ENCODE data around the gene CRTAC1. TPM values are rescaled to one million over a fixed set of nuclear protein-coding genes. Genes with fewer than 3 reads are reported as not detected.

CRTAC1 gene
- total RNA-seq, 4 donors from 2014 or later: 1.2 to 5.7 (median 1.7) TPM

GRCh38 chr10:97820096-97820704, 210.2 kb downstream of the CRTAC1 start:
- no peaks in the 10 kb centered on the region for H3K4me1 ChIP-seq
- no peaks in the 10 kb centered on the region for H3K36me3 ChIP-seq
- 71 to 82% methylated on average over 8 of the region's 8 CpGs for WGBS, 2 donors (ENCODE audit: low coverage in 1 of 2)
- no peak for ATAC-seq
- no peak for TF ChIP-seq POLR2AphosphoS5 (IDR thresholded peaks at IDR 0.05)
- no peak for TF ChIP-seq POLR2A (IDR thresholded peaks at IDR 0.05)
- TF ChIP-seq EP300 (IDR thresholded peaks at IDR 0.05): no peak
- no peak for TF ChIP-seq CTCF (IDR thresholded peaks at IDR 0.05)
- H3K4me3 ChIP-seq: no peak overlapping the region
- H3K27ac ChIP-seq: no peak overlapping the region
- no peaks in the 10 kb centered on the region for H3K9me3 ChIP-seq
- H3K27me3 ChIP-seq: peaks cover 76% of the 10 kb centered on the region

- Histone ChIP-seq H3K4me3 (no peak overlapping the region), H3K4me1 (no peaks in the 10 kb centered on the region), H3K36me3 (no peaks in the 10 kb centered on the region), H3K9me3 (no peaks in the 10 kb centered on the region), H3K27ac (no peak overlapping the region), H3K27me3 (peaks cover 64% of the 10 kb centered on the region)
- no peak for ATAC-seq
- no peak for TF ChIP-seq CTCF (IDR thresholded peaks at IDR 0.05)
- TF ChIP-seq EP300 (IDR thresholded peaks at IDR 0.05): no peak
- no peak for TF ChIP-seq POLR2A (IDR thresholded peaks at IDR 0.05)
- TF ChIP-seq POLR2AphosphoS5 (IDR thresholded peaks at IDR 0.05): no peak
These were observed 211.8 kb downstream of the CRTAC1 start for GRCh38 chr10:97818572-97818971.

- TF ChIP-seq CTCF (IDR thresholded peaks at IDR 0.05) (no peak), EP300 (IDR thresholded peaks at IDR 0.05) (no peak), POLR2AphosphoS5 (IDR thresholded peaks at IDR 0.05) (no peak), POLR2A (IDR thresholded peaks at IDR 0.05) (no peak)
- Histone ChIP-seq H3K36me3 (no peaks in the 10 kb centered on the region), H3K27me3 (peaks cover 49% of the 10 kb centered on the region), H3K4me3 (no peak overlapping the region), H3K9me3 (no peaks in the 10 kb centered on the region), H3K4me1 (no peaks in the 10 kb centered on the region), H3K27ac (no peak overlapping the region)
- no peak for ATAC-seq
- no CpG with 5 or more reads among the region's 4 CpGs for WGBS, 2 donors (ENCODE audit: low coverage in 1 of 2)
These were observed 213.8 kb downstream of the CRTAC1 start for GRCh38 chr10:97816609-97817008.

Small RNA genes lying within 50 kb of the gene (small RNA-seq; reads per million reads assigned to genes)
- gene AL355301.1: 0 reads per million in 4 donors

Other genes with a start within 250 kb of the CRTAC1 start
- gene GOLGA7B, start 180.8 kb downstream of the CRTAC1 start, total RNA-seq: under 1 TPM; 0.08 to 0.40 (median 0.23) TPM
- gene R3HCC1L, start 104.0 kb upstream of the CRTAC1 start, total RNA-seq: 10 to 100 TPM in 3 of 4 donors, 1 to 10 TPM in 1; 9.0 to 15.4 (median 13.7) TPM
- gene LOXL4, start 237.6 kb upstream of the CRTAC1 start, total RNA-seq: 10 to 100 TPM; 10.6 to 20.7 (median 16.3) TPM